ENCODE data around the gene SHISA8.
"Not testable (repeated sequence)": the region's sequence is repeated elsewhere in the genome, so short reads cannot be mapped to it uniquely, and the experiment has no call there.

SHISA8 gene

DNA sequence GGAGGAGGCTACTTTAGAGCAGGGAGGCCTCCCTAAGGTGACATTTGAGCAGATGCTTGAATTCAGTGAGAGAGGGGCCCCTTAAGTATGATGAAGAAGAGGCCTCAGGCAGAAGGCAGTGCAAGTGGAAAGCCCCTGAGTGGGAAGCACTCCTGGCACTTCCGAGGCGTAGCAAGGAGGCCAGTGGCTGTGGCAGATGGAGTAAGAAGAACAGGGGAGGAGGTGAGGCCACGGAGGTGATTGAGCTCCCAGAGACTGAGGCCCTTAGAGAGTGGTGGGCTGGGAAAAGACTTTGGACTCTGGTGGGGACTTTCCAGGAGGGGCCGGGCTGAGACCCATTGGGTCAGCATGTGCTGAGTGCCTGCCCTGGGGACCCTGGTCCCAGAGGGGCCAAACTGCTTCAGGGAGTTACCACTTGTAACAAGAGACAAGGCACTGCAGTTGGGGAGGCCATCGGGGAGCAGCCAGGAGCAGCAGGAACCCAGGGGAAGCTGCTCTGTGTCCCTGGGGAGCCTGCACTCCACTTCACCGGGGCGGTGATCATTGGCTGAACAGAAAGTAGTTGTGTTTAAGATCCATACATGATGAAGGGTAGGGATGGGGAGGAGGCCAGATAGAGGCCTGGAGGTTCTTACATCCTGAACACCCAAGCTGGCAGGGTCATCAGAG lies 34.6 kb upstream of the SHISA8 start:
- H3K4me3 ChIP-seq (replicated peaks in 1 of 2; ENCODE audit: low read depth in 2 of 2, low read length in 2 of 2), result no peak overlapping the region
- DNase-seq (ENCODE audit: low read depth in 2 of 2), result no peak
- TF ChIP-seq, protein P1, sequence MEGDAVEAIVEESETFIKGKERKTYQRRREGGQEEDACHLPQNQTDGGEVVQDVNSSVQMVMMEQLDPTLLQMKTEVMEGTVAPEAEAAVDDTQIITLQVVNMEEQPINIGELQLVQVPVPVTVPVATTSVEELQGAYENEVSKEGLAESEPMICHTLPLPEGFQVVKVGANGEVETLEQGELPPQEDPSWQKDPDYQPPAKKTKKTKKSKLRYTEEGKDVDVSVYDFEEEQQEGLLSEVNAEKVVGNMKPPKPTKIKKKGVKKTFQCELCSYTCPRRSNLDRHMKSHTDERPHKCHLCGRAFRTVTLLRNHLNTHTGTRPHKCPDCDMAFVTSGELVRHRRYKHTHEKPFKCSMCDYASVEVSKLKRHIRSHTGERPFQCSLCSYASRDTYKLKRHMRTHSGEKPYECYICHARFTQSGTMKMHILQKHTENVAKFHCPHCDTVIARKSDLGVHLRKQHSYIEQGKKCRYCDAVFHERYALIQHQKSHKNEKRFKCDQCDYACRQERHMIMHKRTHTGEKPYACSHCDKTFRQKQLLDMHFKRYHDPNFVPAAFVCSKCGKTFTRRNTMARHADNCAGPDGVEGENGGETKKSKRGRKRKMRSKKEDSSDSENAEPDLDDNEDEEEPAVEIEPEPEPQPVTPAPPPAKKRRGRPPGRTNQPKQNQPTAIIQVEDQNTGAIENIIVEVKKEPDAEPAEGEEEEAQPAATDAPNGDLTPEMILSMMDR (IDR thresholded peaks at IDR 0.05; ENCODE audit: low read depth, low read length), result no peak

GRCh38 chr22:41948928-41949296 lies 34.0 kb upstream of the SHISA8 start:
- H3K4me3 ChIP-seq (replicated peaks in 1 of 2; ENCODE audit: low read depth in 2 of 2, low read length in 2 of 2), result not testable (repeated sequence)

DNA sequence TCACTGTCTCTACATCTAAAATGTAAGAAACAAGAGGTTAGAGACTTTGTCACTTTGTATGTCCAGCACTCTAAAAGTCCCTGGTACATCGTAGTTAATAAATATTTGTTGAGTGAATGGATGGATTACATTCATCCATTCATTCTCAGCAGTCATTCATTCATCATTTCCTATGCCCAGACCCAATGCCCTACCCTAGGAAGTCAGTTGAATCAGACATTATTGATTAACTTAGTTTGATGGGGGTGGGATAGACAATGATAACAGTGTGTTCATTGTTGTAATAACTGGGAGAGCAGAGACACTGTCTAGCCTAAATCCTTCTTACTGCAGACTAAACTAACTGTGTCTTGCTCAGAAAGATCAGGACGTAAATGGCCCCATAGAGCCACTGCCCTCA lies 33.3 kb upstream of the SHISA8 start:
- TF ChIP-seq, protein P1 (IDR thresholded peaks at IDR 0.05; ENCODE audit: low read depth, low read length), result no peak
- DNase-seq (ENCODE audit: low read depth in 2 of 2), result no peak
- H3K4me3 ChIP-seq (replicated peaks in 1 of 2; ENCODE audit: low read depth in 2 of 2, low read length in 2 of 2), result no peak overlapping the region

More at GRCh38 chr22:41948928-41949296, 34.0 kb upstream of the SHISA8 start:
- DNase-seq (ENCODE audit: low read depth in 2 of 2), result not testable (repeated sequence)

GRCh38 chr22:41947424-41948080 lies 32.7 kb upstream of the SHISA8 start:
- H3K4me3 ChIP-seq (replicated peaks in 1 of 2; ENCODE audit: low read depth in 2 of 2, low read length in 2 of 2), result peak overlapping the region in 1 of 2 donors; percentile 84
- DNase-seq (ENCODE audit: low read depth in 2 of 2), result no peak
- TF ChIP-seq, protein P1 (IDR thresholded peaks at IDR 0.05; ENCODE audit: low read depth, low read length), result no peak

GRCh38 chr22:41946629-41947423 lies 32.0 kb upstream of the SHISA8 start, which contains the start of gene CENPM:
Gene CENPM, minus strand, starts transcription at chr22:41947152. Its CDS starts 76 bp downstream, at chr22:41947076.
- H3K4me3 ChIP-seq (replicated peaks in 1 of 2; ENCODE audit: low read depth in 2 of 2, low read length in 2 of 2), result peak within 1 kb of the TSS; percentile 84 to 86
- TF ChIP-seq, protein P1 (IDR thresholded peaks at IDR 0.05; ENCODE audit: low read depth, low read length), result no peak
- DNase-seq (ENCODE audit: low read depth in 2 of 2), result peak; percentile 93 to 95

DNA sequence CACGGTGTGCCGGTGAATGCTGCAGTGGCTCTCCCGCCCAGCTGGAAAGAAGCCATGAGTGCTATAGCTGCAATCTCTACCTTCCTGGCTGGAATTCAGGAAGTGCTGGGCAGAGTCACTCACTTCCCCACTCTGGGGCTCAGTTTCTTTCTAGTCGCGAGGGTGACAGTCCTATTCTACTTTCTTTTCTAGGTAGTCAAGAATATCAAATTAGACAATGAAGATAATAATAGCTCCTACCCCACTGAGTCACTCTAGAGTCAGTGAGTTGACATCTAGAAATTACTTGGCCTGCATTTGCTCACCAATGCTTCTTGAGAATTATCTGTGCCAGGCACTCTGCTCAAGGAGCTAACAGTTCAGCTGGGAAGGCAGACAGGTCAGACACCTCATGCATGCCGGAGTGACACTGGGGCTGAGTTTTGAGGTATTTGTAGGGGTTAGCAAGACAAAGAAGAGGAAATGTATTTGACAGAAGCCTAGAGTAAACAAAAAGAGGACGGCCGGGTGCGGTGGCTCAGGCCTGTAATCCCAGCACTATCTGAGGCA lies 28.9 kb upstream of the SHISA8 start:
- peak in 1 of 2 donors; percentile 44 for DNase-seq (ENCODE audit: low read depth in 2 of 2)
- TF ChIP-seq, protein P1 (IDR thresholded peaks at IDR 0.05; ENCODE audit: low read depth, low read length), result no peak
- H3K4me3 ChIP-seq (replicated peaks in 1 of 2; ENCODE audit: low read depth in 2 of 2, low read length in 2 of 2), result no peak overlapping the region
